ENCODE measurements around the gene GLT8D2. TPM values are rescaled to one million over a fixed set of nuclear protein-coding genes. Genes with fewer than 3 reads are reported as not detected.

The GLT8D2 gene
- total RNA-seq, 1 experiment from 2014 or later, result 3.8 TPM

DNA sequence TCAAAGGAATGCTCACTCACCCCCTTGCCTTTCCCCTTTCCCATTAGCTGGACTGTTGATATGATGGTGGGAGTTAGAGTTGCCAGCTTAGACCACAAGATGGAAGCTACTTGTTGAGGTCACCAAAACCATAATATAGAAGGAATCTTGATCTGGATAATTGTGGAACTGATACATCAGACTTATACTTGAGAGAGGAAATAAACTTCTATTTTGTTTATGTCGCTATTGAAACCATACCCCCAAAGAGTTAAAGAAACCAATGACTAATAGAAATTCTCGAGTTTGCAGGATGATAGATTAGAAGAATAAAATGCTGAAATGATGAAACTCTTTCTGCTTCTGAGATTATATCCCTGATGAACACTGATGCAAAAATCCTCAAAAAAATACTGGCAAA, 46.4 kb downstream of the GLT8D2 start:
- Histone ChIP-seq H3K4ac (ENCODE audit: low read depth, low read length) (no peak overlapping the region), H3K4me1 (ENCODE audit: insufficient read depth, low read length) (no peaks in the 10 kb centered on the region), H3K27me3 (ENCODE audit: insufficient read depth, low read length) (no peaks in the 10 kb centered on the region), H3K79me2 (ENCODE audit: insufficient read depth, low read length) (no peaks in the 10 kb centered on the region), H4K20me1 (ENCODE audit: control insufficient read depth, insufficient read depth, insufficient read length) (no peaks in the 10 kb centered on the region), H2AFZ (ENCODE audit: low read length) (no peak overlapping the region), H3K27ac (ENCODE audit: insufficient read length, low read depth, low read length) (no peak overlapping the region), H3K18ac (ENCODE audit: insufficient read length, low read depth, low read length) (no peak overlapping the region), H2AK5ac (ENCODE audit: insufficient read length, low read length) (no peak overlapping the region), H4K5ac (ENCODE audit: insufficient read length, low read depth, low read length) (no peak overlapping the region), H3K23me2 (ENCODE audit: insufficient read length, low read depth, low read length, poor library complexity, severe bottlenecking) (no peaks in the 10 kb centered on the region), H2BK15ac (ENCODE audit: low read depth, low read length) (no peak overlapping the region), H2BK5ac (ENCODE audit: insufficient read length, low read length) (no peak overlapping the region), H4K8ac (replicated peaks; ENCODE audit: insufficient read length, low read depth, low read length) (no peak overlapping the region), H4K91ac (ENCODE audit: insufficient read length, low read depth, low read length) (no peak overlapping the region), H2BK12ac (ENCODE audit: insufficient read length, low read depth, low read length) (no peak overlapping the region), H3K9ac (ENCODE audit: extremely low read depth, insufficient read length, low read length) (no peak overlapping the region), H3T11ph (ENCODE audit: low read length) (no peak overlapping the region), H3K4me2 (ENCODE audit: insufficient read depth, insufficient read length, low read length) (no peak overlapping the region), H3K56ac (ENCODE audit: insufficient read length, low read depth, low read length) (no peak overlapping the region), H3K23ac (ENCODE audit: insufficient read length, low read depth, low read length) (no peak overlapping the region), H3K9me3 (ENCODE audit: control insufficient read depth, low read depth, low read length) (no peaks in the 10 kb centered on the region), H2BK20ac (ENCODE audit: low read depth, low read length, poor library complexity, severe bottlenecking) (no peak overlapping the region), H3K14ac (ENCODE audit: insufficient read depth, low read length) (no peak overlapping the region), H2BK120ac (ENCODE audit: low read depth, low read length, poor library complexity, severe bottlenecking) (no peak overlapping the region), H3K79me1 (ENCODE audit: insufficient read depth, low read depth, low read length, poor library complexity, severe bottlenecking) (no peaks in the 10 kb centered on the region)
- Mint-ChIP-seq H3K9me3 (peaks cover 2 to 5% of the 10 kb centered on the region in 2 experiments; a peak in 2 of 5 replicates), H3K4me3 (no peak overlapping the region), H3K27ac (no peak overlapping the region), H3K27me3 (ENCODE audit: low read depth) (peaks cover 4% of the 10 kb centered on the region), H3K36me3 (ENCODE audit: insufficient read depth in 1 of 3, low read depth in 3 of 3) (peaks cover 0 to 4% (median 2%) of the 10 kb centered on the region in 3 experiments; a peak in 2 of 7 replicates), H3K4me1 (peaks cover 0 to 2% of the 10 kb centered on the region in 2 experiments; a peak in 1 of 4 replicates)
- DNase-seq, result no peak
- TF ChIP-seq, protein P1, sequence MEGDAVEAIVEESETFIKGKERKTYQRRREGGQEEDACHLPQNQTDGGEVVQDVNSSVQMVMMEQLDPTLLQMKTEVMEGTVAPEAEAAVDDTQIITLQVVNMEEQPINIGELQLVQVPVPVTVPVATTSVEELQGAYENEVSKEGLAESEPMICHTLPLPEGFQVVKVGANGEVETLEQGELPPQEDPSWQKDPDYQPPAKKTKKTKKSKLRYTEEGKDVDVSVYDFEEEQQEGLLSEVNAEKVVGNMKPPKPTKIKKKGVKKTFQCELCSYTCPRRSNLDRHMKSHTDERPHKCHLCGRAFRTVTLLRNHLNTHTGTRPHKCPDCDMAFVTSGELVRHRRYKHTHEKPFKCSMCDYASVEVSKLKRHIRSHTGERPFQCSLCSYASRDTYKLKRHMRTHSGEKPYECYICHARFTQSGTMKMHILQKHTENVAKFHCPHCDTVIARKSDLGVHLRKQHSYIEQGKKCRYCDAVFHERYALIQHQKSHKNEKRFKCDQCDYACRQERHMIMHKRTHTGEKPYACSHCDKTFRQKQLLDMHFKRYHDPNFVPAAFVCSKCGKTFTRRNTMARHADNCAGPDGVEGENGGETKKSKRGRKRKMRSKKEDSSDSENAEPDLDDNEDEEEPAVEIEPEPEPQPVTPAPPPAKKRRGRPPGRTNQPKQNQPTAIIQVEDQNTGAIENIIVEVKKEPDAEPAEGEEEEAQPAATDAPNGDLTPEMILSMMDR (conservative IDR thresholded peaks at IDR 0.05), result no peak
- no CpG with 5 or more reads among the region's 2 CpGs for WGBS (ENCODE audit: extremely low coverage, insufficient read length, low lambda C conversion rate)

All from H9 (cell line).